NB4 (cell line): Measurements from ENCODE around the gene NEXMIF.

ENCODE experiments used
- POLR2A ChIP-seq: IDR thresholded peaks from 2 replicates; pipeline ENCODE4 v1.6.1; 2011; ENCODE audit warnings: mild to moderate bottlenecking; ENCODE audit not compliant: insufficient read length; ENCODE audit errors: extremely low read depth
- TF ChIP-seq, protein P1 (sequence below): IDR thresholded peaks from one replicate; pipeline ENCODE4 v1.5.1; 2012; ENCODE audit warnings: low read depth, low read length
- TF ChIP-seq, protein P2 (sequence below): IDR thresholded peaks from 2 replicates; pipeline ENCODE4 v1.6.1; 2011; ENCODE audit warnings: low read depth, low read length

DNA sequence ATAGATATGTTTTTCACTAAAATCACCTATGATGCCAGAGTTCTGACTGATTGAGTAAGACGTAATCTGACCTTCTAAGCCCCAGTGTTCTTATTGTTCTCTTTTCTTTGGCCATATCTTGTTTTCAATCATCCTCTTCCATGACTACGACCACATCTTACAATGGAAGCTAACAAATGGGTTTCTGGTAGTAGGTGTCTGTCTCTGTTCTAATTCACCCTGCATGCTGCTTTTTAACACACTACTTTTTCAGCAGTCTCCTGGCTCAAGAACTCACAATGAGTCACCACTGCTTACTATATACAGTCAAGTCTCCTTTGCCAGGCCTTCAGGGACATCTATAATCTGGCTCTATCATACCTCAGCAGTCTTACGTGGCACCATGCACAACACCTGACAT lies 146.1 kb downstream of the NEXMIF start:
- no peak for TF ChIP-seq POLR2A
- TF ChIP-seq, protein P1, sequence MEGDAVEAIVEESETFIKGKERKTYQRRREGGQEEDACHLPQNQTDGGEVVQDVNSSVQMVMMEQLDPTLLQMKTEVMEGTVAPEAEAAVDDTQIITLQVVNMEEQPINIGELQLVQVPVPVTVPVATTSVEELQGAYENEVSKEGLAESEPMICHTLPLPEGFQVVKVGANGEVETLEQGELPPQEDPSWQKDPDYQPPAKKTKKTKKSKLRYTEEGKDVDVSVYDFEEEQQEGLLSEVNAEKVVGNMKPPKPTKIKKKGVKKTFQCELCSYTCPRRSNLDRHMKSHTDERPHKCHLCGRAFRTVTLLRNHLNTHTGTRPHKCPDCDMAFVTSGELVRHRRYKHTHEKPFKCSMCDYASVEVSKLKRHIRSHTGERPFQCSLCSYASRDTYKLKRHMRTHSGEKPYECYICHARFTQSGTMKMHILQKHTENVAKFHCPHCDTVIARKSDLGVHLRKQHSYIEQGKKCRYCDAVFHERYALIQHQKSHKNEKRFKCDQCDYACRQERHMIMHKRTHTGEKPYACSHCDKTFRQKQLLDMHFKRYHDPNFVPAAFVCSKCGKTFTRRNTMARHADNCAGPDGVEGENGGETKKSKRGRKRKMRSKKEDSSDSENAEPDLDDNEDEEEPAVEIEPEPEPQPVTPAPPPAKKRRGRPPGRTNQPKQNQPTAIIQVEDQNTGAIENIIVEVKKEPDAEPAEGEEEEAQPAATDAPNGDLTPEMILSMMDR: no peak
- TF ChIP-seq, protein P2, sequence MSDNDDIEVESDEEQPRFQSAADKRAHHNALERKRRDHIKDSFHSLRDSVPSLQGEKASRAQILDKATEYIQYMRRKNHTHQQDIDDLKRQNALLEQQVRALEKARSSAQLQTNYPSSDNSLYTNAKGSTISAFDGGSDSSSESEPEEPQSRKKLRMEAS: no peak
